GM21825 (cell line): ENCODE data around the gene TIGD7.
A peak's percentile ranks its signal among the peaks of the same experiment; 100 is the strongest.

Source experiments
- ATAC-seq: cut with Tn5 transposase; IDR thresholded peaks from one replicate; pipeline ENCODE4 v1.9.1; 2021; ENCODE audit warnings: mild to moderate bottlenecking, moderate library complexity; ENCODE audit not compliant: unreplicated experiment

Gene TIGD7

GRCh38 chr16:3305109-3306068, at the start of gene TIGD7, which contains the start of gene ZNF75A:
Gene TIGD7, minus strand, starts transcription at chr16:3305430. Its CDS starts 4,816 bp downstream, at chr16:3300614.
Gene ZNF75A, plus strand, starts transcription at chr16:3305497. Its CDS starts 2,932 bp downstream, at chr16:3308429.
- ATAC-seq: peak; percentile 87

- ATAC-seq: no peak
Measured at GRCh38 chr16:3349175-3349574, 43.9 kb upstream of the TIGD7 start.

- ATAC-seq: no peak
Measured at GRCh38 chr16:3348547-3349167, 43.4 kb upstream of the TIGD7 start.

GRCh38 chr16:3347586-3347985, 42.4 kb upstream of the TIGD7 start:
- no peak for ATAC-seq

GRCh38 chr16:3346041-3346440, 40.8 kb upstream of the TIGD7 start:
- no peak for ATAC-seq

- no peak for ATAC-seq
Measured at GRCh38 chr16:3328643-3329042, 23.4 kb upstream of the TIGD7 start.

GRCh38 chr16:3328104-3328503, 22.9 kb upstream of the TIGD7 start:
- ATAC-seq: no peak

- ATAC-seq: no peak
Measured at GRCh38 chr16:3327514-3327913, 22.3 kb upstream of the TIGD7 start.

- no peak for ATAC-seq
Measured at GRCh38 chr16:3321816-3322215, 16.6 kb upstream of the TIGD7 start.

GRCh38 chr16:3317315-3317999, 12.2 kb upstream of the TIGD7 start:
- ATAC-seq: no peak

- ATAC-seq: no peak
Measured at GRCh38 chr16:3311496-3311895, 6.3 kb upstream of the TIGD7 start.

- no peak for ATAC-seq
Measured at GRCh38 chr16:3306078-3306477, 848 bp upstream of the TIGD7 start.

- ATAC-seq: no peak
Measured at GRCh38 chr16:3304370-3304769, 860 bp downstream of the TIGD7 start.

GRCh38 chr16:3295783-3296182, 9.4 kb downstream of the TIGD7 start:
- ATAC-seq: no peak

GRCh38 chr16:3295209-3295608, 10.0 kb downstream of the TIGD7 start:
- ATAC-seq: no peak

GRCh38 chr16:3292604-3293003, 12.6 kb downstream of the TIGD7 start:
- ATAC-seq: no peak

- no peak for ATAC-seq
Measured at GRCh38 chr16:3289998-3290673, 15.1 kb downstream of the TIGD7 start.

GRCh38 chr16:3285131-3285530, 20.1 kb downstream of the TIGD7 start:
- ATAC-seq: no peak

GRCh38 chr16:3283543-3284447, 21.4 kb downstream of the TIGD7 start:
- no peak for ATAC-seq
